WTC11 (cell line): ENCODE measurements around the gene LINC01488. TPM values are rescaled to one million over a fixed set of nuclear protein-coding genes. Genes with fewer than 3 reads are reported as not detected.

Experiments
- ATAC-seq: fragments of 200-7000 bp; cut with Tn5 transposase; 2 replicates; pipeline ENCODE4 v1.10.0; 2021; ENCODE audit warnings: mild to moderate bottlenecking, moderate library complexity
- CTCF ChIA-PET: fragments of 300-600 bp; sonication (Branson Sonifier 250); formaldehyde crosslinking; loops from one replicate; lab custom pipeline; 2021; ENCODE audit warnings: antibody characterized with exemption; lab: Charles Lee
- POLR2A ChIA-PET: fragments of 350-600 bp; sonication (Branson Sonifier 250); formaldehyde crosslinking; loops from one replicate; lab custom pipeline; 2021; ENCODE audit warnings: antibody characterized with exemption; lab: Charles Lee
- DNase-seq: peaks from one replicate; pipeline ENCODE4 v3.0.0; 2021; ENCODE audit warnings: low spot score
- H3K27ac Mint-ChIP-seq: 2 replicates; pipeline ENCODE4 v1.8.0; 2021; ENCODE audit warnings: mixed read lengths
- H3K27me3 Mint-ChIP-seq: 2 replicates; pipeline ENCODE4 v1.8.0; 2021; ENCODE audit warnings: low read depth, mild to moderate bottlenecking, moderate library complexity, mixed read lengths
- H3K36me3 Mint-ChIP-seq: 2 replicates; pipeline ENCODE4 v1.8.0; 2021; ENCODE audit warnings: mixed read lengths
- H3K4me1 Mint-ChIP-seq: 2 replicates; pipeline ENCODE4 v1.8.0; 2022; ENCODE audit warnings: mixed read lengths
- H3K4me3 Mint-ChIP-seq: 2 replicates; pipeline ENCODE4 v1.8.0; 2021; ENCODE audit warnings: mild to moderate bottlenecking, moderate library complexity, mixed read lengths
- H3K9me3 Mint-ChIP-seq: 2 replicates; pipeline ENCODE4 v1.8.0; 2021; ENCODE audit warnings: mixed read lengths
- AFF4 ChIP-seq: sonication (generic); formaldehyde crosslinking; IDR thresholded peaks from 2 replicates; pipeline ENCODE4 v1.8.1; 2023; ENCODE audit warnings: mild to moderate bottlenecking, missing genetic modification reagents, borderline replicate concordance
- ELF4 ChIP-seq: sonication (generic); formaldehyde crosslinking; IDR thresholded peaks from 2 replicates; pipeline ENCODE4 v1.8.1; 2022; ENCODE audit warnings: low read depth, mild to moderate bottlenecking, moderate library complexity, missing genetic modification reagents
- OVOL2 ChIP-seq: fragments of 250-450 bp; sonication (Bioruptor Pico); IDR thresholded peaks from 2 replicates; pipeline ENCODE4 v1.9.0; 2021; ENCODE audit warnings: mild to moderate bottlenecking, borderline replicate concordance
- RELA ChIP-seq: sonication (generic); formaldehyde crosslinking; IDR thresholded peaks from 2 replicates; pipeline ENCODE4 v1.8.1; 2022; ENCODE audit warnings: missing genetic modification reagents, mild to moderate bottlenecking, borderline replicate concordance
- SMAD3 ChIP-seq: sonication (generic); formaldehyde crosslinking; IDR thresholded peaks from 2 replicates; pipeline ENCODE4 v1.8.0; 2022; ENCODE audit warnings: missing genetic modification reagents, mild to moderate bottlenecking, borderline replicate concordance
- SMAD4 ChIP-seq: sonication (generic); formaldehyde crosslinking; IDR thresholded peaks from 2 replicates; pipeline ENCODE4 v1.8.0; 2022; ENCODE audit warnings: mild to moderate bottlenecking, missing genetic modification reagents
- STAT6 ChIP-seq: sonication (generic); formaldehyde crosslinking; conservative IDR thresholded peaks from 2 replicates; pipeline ENCODE4 v1.8.1; 2023; ENCODE audit warnings: mild to moderate bottlenecking, low read depth, missing genetic modification reagents, moderate library complexity
- TEAD1 ChIP-seq: sonication (generic); formaldehyde crosslinking; IDR thresholded peaks from 2 replicates; pipeline ENCODE4 v1.8.0; 2022; ENCODE audit warnings: mild to moderate bottlenecking, missing genetic modification reagents
- TP53 ChIP-seq: sonication (generic); formaldehyde crosslinking; IDR thresholded peaks from 2 replicates; pipeline ENCODE4 v1.8.1; 2023; ENCODE audit warnings: mild to moderate bottlenecking, missing genetic modification reagents
- ZNF281 ChIP-seq: sonication (generic); formaldehyde crosslinking; IDR thresholded peaks from 2 replicates; pipeline ENCODE4 v1.8.0; 2023; ENCODE audit warnings: mild to moderate bottlenecking, missing genetic modification reagents
- ZNF425 ChIP-seq: fragments of 250-450 bp; sonication (Bioruptor Pico); conservative IDR thresholded peaks from 2 replicates; pipeline ENCODE4 v1.9.0; 2021; ENCODE audit warnings: mild to moderate bottlenecking
- ZSCAN18 ChIP-seq: fragments of 250-450 bp; sonication (Bioruptor Pico); IDR thresholded peaks from 2 replicates; pipeline ENCODE4 v2.1.2; 2022; ENCODE audit warnings: mild to moderate bottlenecking, moderate library complexity
- total RNA-seq: library from RNA; stranded (reverse); gene quantifications from 3 replicates; pipeline ENCODE4 v1.2.3, GENCODE V29; 2021

LINC01488 gene
- total RNA-seq, 1 experiment from 2014 or later, result not detected

GRCh38 chr11:69491071-69492031, 9.9 kb downstream of the LINC01488 start:
- ChIA-PET CTCF (no interaction called here), POLR2A (no interaction called here)

GRCh38 chr11:69492201-69492991, 10.9 kb downstream of the LINC01488 start:
- no peak for ATAC-seq
- Mint-ChIP-seq H3K27me3 (no peaks in the 10 kb centered on the region), H3K9me3 (no peaks in the 10 kb centered on the region), H3K36me3 (no peaks in the 10 kb centered on the region), H3K4me1 (no peaks in the 10 kb centered on the region), H3K27ac (no peak overlapping the region), H3K4me3 (no peak overlapping the region)
- CTCF ChIA-PET, result no interaction called here
- POLR2A ChIA-PET, result no interaction called here
- no peak for DNase-seq
- TF ChIP-seq SMAD3 (CRISPR knock-in tag) (no peak), SMAD4 (CRISPR knock-in tag) (no peak), OVOL2 (CRISPR knock-in tag) (no peak), ZNF425 (CRISPR knock-in tag) (no peak), TEAD1 (no peak), ELF4 (CRISPR knock-in tag) (no peak), ZNF281 (CRISPR knock-in tag) (no peak), ZSCAN18 (CRISPR knock-in tag) (no peak), STAT6 (CRISPR knock-in tag) (no peak)

More at GRCh38 chr11:69491071-69492031, 9.9 kb downstream of the LINC01488 start:
- H3K27me3 Mint-ChIP-seq, result no peaks in the 10 kb centered on the region
- H3K27ac Mint-ChIP-seq, result no peak overlapping the region
- H3K4me3 Mint-ChIP-seq, result no peak overlapping the region
- no peaks in the 10 kb centered on the region for H3K9me3 Mint-ChIP-seq
- H3K36me3 Mint-ChIP-seq, result no peaks in the 10 kb centered on the region
- ATAC-seq, result no peak
- TF ChIP-seq RELA (CRISPR knock-in tag), result no peak
- TF ChIP-seq TP53 (CRISPR knock-in tag), result no peak
- no peak for TF ChIP-seq AFF4 (CRISPR knock-in tag)
- H3K4me1 Mint-ChIP-seq, result no peaks in the 10 kb centered on the region
- no peak for DNase-seq
